ENCODE measurements around the gene ATXN7. TPM values are rescaled to one million over a fixed set of nuclear protein-coding genes. Genes with fewer than 3 reads are reported as not detected.

The ATXN7 gene
- total RNA-seq, 1 experiment from 2014 or later = 11.3 TPM

GRCh38 chr3:64010199-64010598, 146.5 kb downstream of the ATXN7 start:
- Histone ChIP-seq H3K9me3 (ENCODE audit: low read depth, low read length, poor library complexity, severe bottlenecking) (no peaks in the 10 kb centered on the region), H3K4me3 (ENCODE audit: low read depth, low read length, poor library complexity, severe bottlenecking) (no peak overlapping the region), H3K36me3 (ENCODE audit: insufficient read depth, low read length, poor library complexity, severe bottlenecking) (peaks cover 64% of the 10 kb centered on the region), H3K4me1 (ENCODE audit: insufficient read depth, low read length, poor library complexity, severe bottlenecking) (no peaks in the 10 kb centered on the region), H3K27me3 (replicated peaks; ENCODE audit: insufficient read depth, low read depth, low read length, poor library complexity) (no peaks in the 10 kb centered on the region), H3K27ac (ENCODE audit: low read depth, low read length, poor library complexity, severe bottlenecking) (no peak overlapping the region)
- BruUV-seq (replicated peaks) = no TSS peak
- CTCF ChIA-PET = no interaction called here
- intact Hi-C loops (cut with micrococcal nuclease; ENCODE audit: unreplicated experiment) = no loop called here
- no peak for TF ChIP-seq EZH2 (IDR thresholded peaks at IDR 0.05; ENCODE audit: borderline replicate concordance, low read depth, low read length, poor library complexity, severe bottlenecking)
- TF ChIP-seq, protein P1, sequence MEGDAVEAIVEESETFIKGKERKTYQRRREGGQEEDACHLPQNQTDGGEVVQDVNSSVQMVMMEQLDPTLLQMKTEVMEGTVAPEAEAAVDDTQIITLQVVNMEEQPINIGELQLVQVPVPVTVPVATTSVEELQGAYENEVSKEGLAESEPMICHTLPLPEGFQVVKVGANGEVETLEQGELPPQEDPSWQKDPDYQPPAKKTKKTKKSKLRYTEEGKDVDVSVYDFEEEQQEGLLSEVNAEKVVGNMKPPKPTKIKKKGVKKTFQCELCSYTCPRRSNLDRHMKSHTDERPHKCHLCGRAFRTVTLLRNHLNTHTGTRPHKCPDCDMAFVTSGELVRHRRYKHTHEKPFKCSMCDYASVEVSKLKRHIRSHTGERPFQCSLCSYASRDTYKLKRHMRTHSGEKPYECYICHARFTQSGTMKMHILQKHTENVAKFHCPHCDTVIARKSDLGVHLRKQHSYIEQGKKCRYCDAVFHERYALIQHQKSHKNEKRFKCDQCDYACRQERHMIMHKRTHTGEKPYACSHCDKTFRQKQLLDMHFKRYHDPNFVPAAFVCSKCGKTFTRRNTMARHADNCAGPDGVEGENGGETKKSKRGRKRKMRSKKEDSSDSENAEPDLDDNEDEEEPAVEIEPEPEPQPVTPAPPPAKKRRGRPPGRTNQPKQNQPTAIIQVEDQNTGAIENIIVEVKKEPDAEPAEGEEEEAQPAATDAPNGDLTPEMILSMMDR (conservative IDR thresholded peaks at IDR 0.05; ENCODE audit: low read depth, low read length) = no peak
- POLR2A ChIA-PET (ENCODE audit: low non-redundant PET) = no interaction called here
- DNase-seq (ENCODE audit: low spot score) = no peak

DNA sequence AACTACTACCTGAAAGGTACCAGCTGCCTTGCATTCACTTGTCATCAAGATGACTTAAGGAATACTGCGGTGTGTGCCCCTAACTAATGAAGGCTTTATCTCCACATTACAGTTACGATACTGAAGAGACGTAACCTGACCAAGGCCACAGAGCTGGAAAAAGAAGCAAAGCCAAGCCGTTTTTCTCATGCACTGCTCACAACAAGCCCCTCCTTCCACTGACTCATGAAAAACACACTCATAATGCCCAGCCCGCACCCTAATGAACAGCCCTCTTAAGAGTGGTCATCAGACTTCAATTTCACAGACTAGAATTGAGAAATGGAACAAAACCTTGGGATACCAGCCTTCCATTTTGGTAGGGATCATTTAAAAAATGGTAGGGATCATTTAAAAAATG, 148.0 kb downstream of the ATXN7 start:
- Histone ChIP-seq H3K9me3 (ENCODE audit: low read depth, low read length, poor library complexity, severe bottlenecking) (no peaks in the 10 kb centered on the region), H3K36me3 (ENCODE audit: insufficient read depth, low read length, poor library complexity, severe bottlenecking) (peaks cover 66% of the 10 kb centered on the region), H3K27ac (ENCODE audit: low read depth, low read length, poor library complexity, severe bottlenecking) (no peak overlapping the region), H3K4me3 (ENCODE audit: low read depth, low read length, poor library complexity, severe bottlenecking) (no peak overlapping the region), H3K27me3 (replicated peaks; ENCODE audit: insufficient read depth, low read depth, low read length, poor library complexity) (no peaks in the 10 kb centered on the region), H3K4me1 (ENCODE audit: insufficient read depth, low read length, poor library complexity, severe bottlenecking) (no peaks in the 10 kb centered on the region)
- ChIA-PET POLR2A (ENCODE audit: low non-redundant PET) (no interaction called here), CTCF (no interaction called here)
- TF ChIP-seq, protein P1 (conservative IDR thresholded peaks at IDR 0.05; ENCODE audit: low read depth, low read length) = no peak
- no peak for TF ChIP-seq EZH2 (IDR thresholded peaks at IDR 0.05; ENCODE audit: borderline replicate concordance, low read depth, low read length, poor library complexity, severe bottlenecking)
- intact Hi-C loops (cut with micrococcal nuclease; ENCODE audit: unreplicated experiment) = no loop called here
- BruUV-seq (replicated peaks) = no TSS peak
- DNase-seq (ENCODE audit: low spot score) = no peak

DNA sequence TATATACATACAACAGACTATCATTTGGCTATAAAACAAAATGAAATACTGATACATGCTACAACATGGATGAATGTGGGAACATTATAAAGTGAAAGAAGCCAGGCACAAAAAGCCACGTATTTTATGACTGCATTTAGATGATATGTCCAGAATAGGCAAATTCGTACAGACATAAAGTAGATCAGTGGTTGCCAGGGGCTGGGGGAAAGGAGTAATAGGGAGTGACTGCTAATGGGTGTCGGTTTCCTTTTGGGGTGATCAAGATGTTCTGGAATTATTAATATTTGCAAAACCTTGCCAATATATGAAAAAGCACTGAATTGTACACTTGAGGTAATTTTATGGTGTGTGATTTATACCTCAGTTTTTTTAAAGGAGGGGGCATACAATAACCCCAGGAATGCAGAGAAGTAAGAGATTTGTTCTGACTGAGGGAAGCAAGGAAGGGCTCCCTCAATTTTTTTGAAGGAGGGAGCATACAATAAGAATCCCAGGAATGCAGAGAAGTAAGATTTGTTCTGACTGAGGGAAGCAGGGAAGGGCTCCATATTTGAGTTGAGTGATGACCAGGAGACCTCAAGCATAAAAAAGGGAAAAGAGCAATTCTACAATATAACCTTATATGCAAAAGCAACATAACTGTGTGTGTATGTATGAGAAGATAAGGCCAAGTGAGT, 153.4 kb downstream of the ATXN7 start:
- no peak overlapping the region for H3K4me3 ChIP-seq (ENCODE audit: low read depth, low read length, poor library complexity, severe bottlenecking)
- no peak for DNase-seq (ENCODE audit: low spot score)
- intact Hi-C loops (cut with micrococcal nuclease; ENCODE audit: unreplicated experiment) = no loop called here
- TF ChIP-seq, protein P1 (conservative IDR thresholded peaks at IDR 0.05; ENCODE audit: low read depth, low read length) = no peak
- no peak for TF ChIP-seq EZH2 (IDR thresholded peaks at IDR 0.05; ENCODE audit: borderline replicate concordance, low read depth, low read length, poor library complexity, severe bottlenecking)
- no peaks in the 10 kb centered on the region for H3K27me3 ChIP-seq (replicated peaks; ENCODE audit: insufficient read depth, low read depth, low read length, poor library complexity)
- ChIA-PET CTCF (no interaction called here), POLR2A (ENCODE audit: low non-redundant PET) (no interaction called here)
- peaks cover 60% of the 10 kb centered on the region for H3K36me3 ChIP-seq (ENCODE audit: insufficient read depth, low read length, poor library complexity, severe bottlenecking)
- peaks cover 4% of the 10 kb centered on the region for H3K4me1 ChIP-seq (ENCODE audit: insufficient read depth, low read length, poor library complexity, severe bottlenecking)
- no peaks in the 10 kb centered on the region for H3K9me3 ChIP-seq (ENCODE audit: low read depth, low read length, poor library complexity, severe bottlenecking)
- BruUV-seq (replicated peaks) = no TSS peak
- no peak overlapping the region for H3K27ac ChIP-seq (ENCODE audit: low read depth, low read length, poor library complexity, severe bottlenecking)
